ENCODE measurements around the gene CCDC69. TPM values are rescaled to one million over a fixed set of nuclear protein-coding genes. Genes with fewer than 3 reads are reported as not detected.
A peak's percentile ranks its signal among the peaks of the same experiment; 100 is the strongest.
"Not testable (repeated sequence)": the region's sequence is repeated elsewhere in the genome, so short reads cannot be mapped to it uniquely, and the experiment has no call there.

CCDC69 gene
- polyA plus RNA-seq, 1 donor from 2014 or later = 75.5 TPM

GRCh38 chr5:151238303-151238741 lies 14.4 kb upstream of the CCDC69 start:
- peak overlapping the region; percentile 42 to 54 (median 45) for H3K27ac Mint-ChIP-seq
- peaks cover 65 to 72% (median 69%) of the 10 kb centered on the region in 3 donors for H3K4me1 Mint-ChIP-seq
- H3K4me3 Mint-ChIP-seq = peak overlapping the region; percentile 54 to 97 (median 82)

GRCh38 chr5:151237685-151238084 lies 13.8 kb upstream of the CCDC69 start:
- Mint-ChIP-seq H3K27ac (peak overlapping the region in 2 of 3 donors; percentile 45 to 54), H3K4me3 (peak overlapping the region in 3 of 4 donors; percentile 54 to 97 (median 93)), H3K9me3 (no peaks in the 10 kb centered on the region), H3K36me3 (peaks cover 2% of the 10 kb centered on the region), H3K4me1 (peaks cover 72 to 78% (median 75%) of the 10 kb centered on the region in 3 donors), H3K27me3 (peaks cover 1% of the 10 kb centered on the region)

More at GRCh38 chr5:151238303-151238741, 14.4 kb upstream of the CCDC69 start:
- Mint-ChIP-seq H3K27me3 (peaks cover 1% of the 10 kb centered on the region), H3K36me3 (no peaks in the 10 kb centered on the region), H3K9me3 (no peaks in the 10 kb centered on the region)

DNA sequence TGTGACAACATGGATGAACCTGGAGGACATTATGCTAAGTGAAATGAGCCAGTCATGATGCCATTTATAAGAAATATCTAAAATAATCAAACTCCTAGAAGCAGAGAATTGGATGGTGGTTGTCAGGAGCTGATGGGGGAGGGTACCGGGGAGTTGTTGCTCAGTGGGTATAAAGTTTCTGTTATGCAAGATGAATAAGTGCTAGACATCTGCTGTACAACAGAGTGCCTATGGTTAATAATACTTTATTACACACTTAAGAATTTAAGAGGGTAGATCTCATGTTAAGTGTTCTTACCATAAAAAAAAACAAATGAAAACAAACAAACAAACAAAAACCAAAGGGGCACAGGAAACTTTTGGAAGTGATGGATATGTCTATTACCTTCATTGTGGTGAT lies 13.0 kb upstream of the CCDC69 start:
- Mint-ChIP-seq H3K4me3 (peak overlapping the region in 1 of 4 donors; percentile 54), H3K36me3 (peaks cover 2% of the 10 kb centered on the region), H3K4me1 (peaks cover 72 to 77% (median 73%) of the 10 kb centered on the region in 3 donors), H3K9me3 (no peaks in the 10 kb centered on the region), H3K27ac (peak overlapping the region in 1 of 3 donors; percentile 49), H3K27me3 (peaks cover 1% of the 10 kb centered on the region)

DNA sequence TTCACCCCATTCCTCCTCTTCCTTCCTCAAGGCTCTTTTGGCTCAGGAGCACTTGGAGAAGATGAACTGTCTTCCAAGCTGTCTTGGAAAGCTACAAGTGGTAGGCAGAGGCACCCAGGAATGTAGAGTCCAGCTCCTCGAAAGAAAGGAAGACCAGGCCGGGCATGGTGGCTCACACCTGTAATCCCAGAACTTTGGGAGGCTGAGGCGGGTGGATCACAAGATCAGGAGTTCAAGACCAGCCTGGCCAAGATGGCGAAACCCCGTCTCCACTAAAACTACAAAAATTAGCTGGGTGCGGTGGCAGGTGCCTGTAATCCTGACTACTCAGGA lies 11.3 kb upstream of the CCDC69 start:
- not testable (repeated sequence) for H3K9me3 Mint-ChIP-seq

DNA sequence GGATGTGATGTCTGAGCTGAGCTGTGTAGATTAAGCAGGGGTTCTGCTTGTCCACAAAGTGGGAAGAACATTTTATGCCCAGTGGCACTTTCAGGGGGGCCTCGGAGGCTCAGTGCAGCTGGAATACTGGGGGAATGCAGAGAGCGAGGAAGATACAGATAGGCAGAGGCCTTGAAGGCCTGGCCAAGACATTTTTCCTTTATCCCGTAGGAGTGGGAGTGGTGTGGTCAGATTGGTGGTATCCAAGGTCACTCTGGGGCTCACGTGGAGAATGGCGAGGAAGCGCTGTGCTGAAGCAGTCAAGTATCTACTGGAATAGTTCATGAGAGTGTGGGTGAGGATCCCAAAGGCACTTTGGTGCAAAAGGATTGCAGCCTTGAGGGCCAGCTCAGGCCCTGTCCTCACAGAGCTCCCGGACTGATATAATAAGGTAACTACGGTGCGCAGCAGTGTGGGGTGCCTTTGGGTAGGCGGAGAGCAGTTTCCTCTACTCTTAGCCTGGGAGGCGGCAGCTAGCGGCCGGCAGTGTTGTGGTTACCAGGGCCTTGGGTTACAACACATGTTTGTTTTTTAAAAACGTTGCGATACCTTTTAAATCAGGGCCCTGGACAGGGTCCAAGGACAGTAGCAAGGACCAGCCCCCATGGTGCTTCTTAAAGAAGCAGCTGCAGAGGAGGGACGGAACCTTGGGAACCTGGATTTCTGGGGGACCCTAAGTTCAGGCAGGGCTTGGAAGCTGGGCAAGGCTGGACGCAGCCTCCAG lies 10.8 kb upstream of the CCDC69 start:
- Mint-ChIP-seq H3K4me1 (peaks cover 61 to 70% (median 64%) of the 10 kb centered on the region in 3 donors), H3K27ac (peak overlapping the region; percentile 70 to 97 (median 91)), H3K36me3 (peaks cover 2% of the 10 kb centered on the region), H3K4me3 (peak overlapping the region; percentile 34 to 92 (median 74)), H3K9me3 (no peaks in the 10 kb centered on the region), H3K27me3 (peaks cover 1% of the 10 kb centered on the region)

More for the DNA sequence above, 11.3 kb upstream of the CCDC69 start:
- H3K36me3 Mint-ChIP-seq, H3K27me3 Mint-ChIP-seq: not testable (repeated sequence)
- Mint-ChIP-seq H3K4me1 (peaks cover 57 to 68% (median 67%) of the 10 kb centered on the region in 3 donors), H3K4me3 (peak overlapping the region in 3 of 4 donors; percentile 34 to 92 (median 35)), H3K27ac (peak overlapping the region; percentile 68 to 97 (median 91))

DNA sequence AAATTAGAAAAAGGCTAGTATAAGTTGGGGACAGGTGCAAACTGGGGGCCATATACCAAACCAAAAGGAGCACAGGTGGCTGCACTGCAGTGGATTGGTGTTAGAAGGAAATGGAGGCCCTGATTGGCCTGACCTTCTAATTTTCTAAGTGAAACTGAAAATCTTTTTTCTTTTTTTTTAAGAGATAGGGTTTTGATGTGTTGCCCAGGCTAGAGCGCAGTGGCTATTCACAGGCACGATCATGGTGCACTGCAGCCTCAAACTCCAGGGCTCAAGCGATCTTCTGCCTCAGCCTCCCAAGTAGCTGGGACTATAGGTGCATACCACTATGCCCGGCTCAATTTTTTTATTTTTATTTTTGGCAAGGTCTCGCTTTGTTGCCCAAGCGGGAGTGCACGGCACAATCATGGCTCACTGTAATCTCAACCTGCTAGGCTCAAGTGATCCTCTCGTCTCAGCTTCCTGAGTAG lies 9.8 kb upstream of the CCDC69 start:
- Mint-ChIP-seq H3K4me1 (peaks cover 59 to 63% (median 62%) of the 10 kb centered on the region in 3 donors), H3K4me3 (peak overlapping the region; percentile 34 to 92 (median 74))

DNA sequence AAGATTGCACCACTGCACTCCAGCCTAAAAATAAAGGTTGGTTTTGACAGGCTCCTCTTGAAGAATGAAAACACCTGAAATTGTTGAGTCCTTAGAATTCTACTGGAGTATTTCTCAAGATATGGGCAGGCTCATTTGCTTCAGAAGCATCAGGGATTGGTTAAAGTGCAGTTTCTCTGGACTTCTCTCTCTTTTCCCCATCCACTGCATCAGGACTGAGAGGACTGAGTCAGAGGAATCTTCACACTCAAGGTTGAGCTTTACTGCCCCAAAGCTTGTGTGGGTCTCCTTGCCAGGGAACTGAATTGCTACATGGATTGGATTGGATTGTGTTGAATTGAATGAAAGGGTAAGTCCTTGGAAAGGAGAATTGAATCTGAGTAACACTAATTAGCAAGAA lies 7.5 kb upstream of the CCDC69 start:
- Mint-ChIP-seq H3K36me3 (peaks cover 2% of the 10 kb centered on the region), H3K4me3 (peak overlapping the region in 1 of 4 donors; percentile 58), H3K27me3 (peaks cover 1% of the 10 kb centered on the region), H3K9me3 (no peaks in the 10 kb centered on the region), H3K27ac (peak overlapping the region in 1 of 3 donors; percentile 50), H3K4me1 (peaks cover 43 to 49% (median 47%) of the 10 kb centered on the region in 3 donors)

More for the DNA sequence above, 9.8 kb upstream of the CCDC69 start:
- Mint-ChIP-seq H3K9me3 (no peaks in the 10 kb centered on the region), H3K27ac (peak overlapping the region; percentile 70 to 97 (median 91)), H3K27me3 (peaks cover 1% of the 10 kb centered on the region), H3K36me3 (peaks cover 2% of the 10 kb centered on the region)

GRCh38 chr5:151230048-151230680 lies 6.3 kb upstream of the CCDC69 start:
- H3K36me3 Mint-ChIP-seq = peaks cover 2% of the 10 kb centered on the region
- H3K27ac Mint-ChIP-seq = peak overlapping the region in 1 of 3 donors; percentile 39
- H3K9me3 Mint-ChIP-seq = no peaks in the 10 kb centered on the region
- peaks cover 1% of the 10 kb centered on the region for H3K27me3 Mint-ChIP-seq
- H3K4me1 Mint-ChIP-seq = peaks cover 43 to 45% (median 43%) of the 10 kb centered on the region in 3 donors
- H3K4me3 Mint-ChIP-seq = peak overlapping the region in 1 of 4 donors; percentile 10

GRCh38 chr5:151228986-151229385 lies 5.1 kb upstream of the CCDC69 start:
- H3K4me3 Mint-ChIP-seq = peak overlapping the region in 2 of 4 donors; percentile 8 to 16
- no peaks in the 10 kb centered on the region for H3K9me3 Mint-ChIP-seq
- H3K4me1 Mint-ChIP-seq = peaks cover 38 to 44% (median 44%) of the 10 kb centered on the region in 3 donors
- H3K27ac Mint-ChIP-seq = peak overlapping the region in 1 of 3 donors; percentile 40
- peaks cover 4% of the 10 kb centered on the region for H3K36me3 Mint-ChIP-seq
- no peaks in the 10 kb centered on the region for H3K27me3 Mint-ChIP-seq

DNA sequence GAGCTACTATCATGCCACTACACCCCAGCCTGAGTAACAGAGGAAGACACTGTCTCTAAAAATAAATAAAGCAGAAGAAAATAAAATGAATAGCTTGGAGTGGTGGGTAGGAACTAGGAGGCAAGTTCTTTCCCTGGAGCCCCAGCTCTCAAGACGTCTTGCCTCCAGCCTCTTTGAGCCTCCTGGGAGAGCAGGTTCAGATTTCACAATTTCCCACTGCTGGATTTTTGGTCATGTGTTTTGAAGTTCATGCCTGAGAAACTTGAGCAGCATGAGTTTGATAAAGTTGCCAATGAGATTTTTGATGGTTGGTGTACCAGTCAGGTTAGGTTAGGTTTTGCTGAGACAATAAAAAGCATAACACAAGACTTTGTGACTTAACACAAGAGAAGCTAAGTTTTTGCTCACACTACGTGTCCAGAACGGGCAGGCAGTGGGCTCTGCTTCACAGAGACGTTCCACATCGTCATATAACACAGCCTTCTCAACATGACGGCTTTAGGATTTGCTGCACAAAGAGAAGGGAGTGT lies 4.1 kb upstream of the CCDC69 start:
- H3K27ac Mint-ChIP-seq = peak overlapping the region in 1 of 3 donors; percentile 16
- H3K4me3 Mint-ChIP-seq = peak overlapping the region in 1 of 4 donors; percentile 32
- peaks cover 28 to 39% (median 34%) of the 10 kb centered on the region in 3 donors for H3K4me1 Mint-ChIP-seq
- no peaks in the 10 kb centered on the region for H3K9me3 Mint-ChIP-seq
- H3K36me3 Mint-ChIP-seq = peaks cover 4% of the 10 kb centered on the region
- no peaks in the 10 kb centered on the region for H3K27me3 Mint-ChIP-seq

DNA sequence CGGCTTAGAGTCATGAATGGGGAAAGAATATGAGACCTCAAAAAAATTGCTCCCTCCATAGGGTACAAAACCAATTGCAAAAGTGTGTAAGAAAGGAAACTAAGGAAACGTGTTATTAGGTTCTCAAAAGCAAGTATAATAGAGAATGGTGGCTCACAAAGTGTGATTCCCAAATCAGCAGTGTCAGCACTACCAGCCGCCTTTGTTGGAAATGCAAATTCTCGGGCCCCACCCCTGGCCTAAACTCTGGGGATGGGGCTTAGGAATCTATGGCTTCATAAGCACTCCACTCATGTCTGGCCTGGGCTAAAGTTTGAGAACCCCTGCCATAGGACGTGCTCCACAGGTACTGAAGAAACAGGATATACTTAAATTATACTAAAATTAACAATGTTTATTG lies 1.6 kb upstream of the CCDC69 start:
- no peaks in the 10 kb centered on the region for H3K27me3 Mint-ChIP-seq
- peaks cover 35 to 48% (median 47%) of the 10 kb centered on the region in 3 donors for H3K4me1 Mint-ChIP-seq
- peak overlapping the region in 1 of 3 donors; percentile 78 for H3K27ac Mint-ChIP-seq
- H3K36me3 Mint-ChIP-seq = peaks cover 3% of the 10 kb centered on the region
- no peaks in the 10 kb centered on the region for H3K9me3 Mint-ChIP-seq
- peak overlapping the region in 2 of 4 donors; percentile 28 to 55 for H3K4me3 Mint-ChIP-seq

- Mint-ChIP-seq H3K27ac (peak overlapping the region in 2 of 3 donors; percentile 23 to 78), H3K4me3 (peak overlapping the region in 2 of 4 donors; percentile 28 to 55), H3K27me3 (no peaks in the 10 kb centered on the region)
Measured at GRCh38 chr5:151225071-151225470, 1.2 kb upstream of the CCDC69 start.

DNA sequence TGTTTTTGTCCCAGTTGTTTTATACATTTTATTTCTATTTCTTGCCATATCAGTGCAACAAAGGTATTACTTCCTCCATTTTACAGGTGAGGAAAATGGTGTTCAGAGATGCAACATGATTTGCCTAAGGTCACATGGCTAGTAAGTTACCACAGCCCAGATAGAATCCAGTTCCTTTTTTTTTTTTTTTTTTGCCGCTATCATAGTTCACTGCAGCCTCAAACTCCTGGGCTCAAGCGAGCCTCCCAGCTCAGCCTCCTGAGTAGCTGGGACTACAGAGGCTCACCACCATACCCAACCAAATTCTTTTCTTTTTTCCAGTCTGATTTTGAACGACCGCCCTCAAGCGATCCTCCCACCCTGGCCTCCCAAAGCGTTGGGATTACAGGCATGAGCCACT lies 480 bp upstream of the CCDC69 start:
- H3K27me3 Mint-ChIP-seq = no peaks in the 10 kb centered on the region
- H3K36me3 Mint-ChIP-seq = peaks cover 3% of the 10 kb centered on the region
- peak overlapping the region; percentile 83 to 98 (median 96) for H3K27ac Mint-ChIP-seq
- H3K9me3 Mint-ChIP-seq = no peaks in the 10 kb centered on the region
- peaks cover 45 to 52% (median 50%) of the 10 kb centered on the region in 3 donors for H3K4me1 Mint-ChIP-seq
- H3K4me3 Mint-ChIP-seq = peak overlapping the region; percentile 79 to 93 (median 90)

More at GRCh38 chr5:151225071-151225470, 1.2 kb upstream of the CCDC69 start:
- Mint-ChIP-seq H3K9me3 (no peaks in the 10 kb centered on the region), H3K36me3 (peaks cover 3% of the 10 kb centered on the region), H3K4me1 (peaks cover 39 to 50% (median 49%) of the 10 kb centered on the region in 3 donors)

DNA sequence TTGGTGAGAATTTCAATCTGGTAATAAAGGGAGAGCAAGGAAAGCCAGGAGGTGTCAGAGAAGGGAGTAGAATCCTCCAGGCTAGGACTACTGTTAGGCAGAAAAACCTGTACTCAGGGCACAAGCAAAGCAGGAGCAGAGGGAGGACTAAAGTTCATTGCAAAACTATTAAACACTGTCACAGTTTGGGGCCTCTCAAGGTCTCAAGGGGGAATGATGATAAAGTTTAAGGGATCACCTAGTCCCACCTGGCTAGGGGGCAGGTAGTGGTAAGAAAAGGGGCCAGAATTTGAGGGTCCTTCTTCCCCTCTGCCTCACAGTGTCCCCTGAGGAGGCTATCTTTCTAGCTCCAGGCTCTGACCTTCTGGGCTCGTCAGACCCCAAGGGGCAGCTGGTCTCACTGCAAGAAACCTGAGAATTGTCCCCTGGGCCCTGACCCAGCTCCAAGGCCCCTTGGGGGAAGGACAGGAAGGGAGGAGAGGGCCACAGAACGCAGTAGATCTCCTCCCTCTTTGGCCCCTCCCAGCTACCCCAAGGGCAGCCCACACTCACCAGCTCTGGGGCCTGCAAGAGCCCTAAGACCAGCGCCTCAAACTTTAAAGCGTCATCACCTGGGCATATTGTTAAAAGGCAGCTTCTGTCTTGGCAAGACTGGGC lies 974 bp downstream of the CCDC69 start:
- H3K27ac Mint-ChIP-seq = peak overlapping the region; percentile 83 to 98 (median 96)
- peak overlapping the region; percentile 79 to 93 (median 90) for H3K4me3 Mint-ChIP-seq
- no peaks in the 10 kb centered on the region for H3K27me3 Mint-ChIP-seq
- peaks cover 57 to 64% (median 59%) of the 10 kb centered on the region in 3 donors for H3K4me1 Mint-ChIP-seq
- no peaks in the 10 kb centered on the region for H3K9me3 Mint-ChIP-seq
- peaks cover 3% of the 10 kb centered on the region for H3K36me3 Mint-ChIP-seq
